ENCODE results near the gene MINDY4. TPM values are rescaled to one million over a fixed set of nuclear protein-coding genes. Genes with fewer than 3 reads are reported as not detected.

MINDY4 gene
- total and polyA plus RNA-seq, 4 donors = 7.2 to 13.8 (median 9.1) TPM

DNA sequence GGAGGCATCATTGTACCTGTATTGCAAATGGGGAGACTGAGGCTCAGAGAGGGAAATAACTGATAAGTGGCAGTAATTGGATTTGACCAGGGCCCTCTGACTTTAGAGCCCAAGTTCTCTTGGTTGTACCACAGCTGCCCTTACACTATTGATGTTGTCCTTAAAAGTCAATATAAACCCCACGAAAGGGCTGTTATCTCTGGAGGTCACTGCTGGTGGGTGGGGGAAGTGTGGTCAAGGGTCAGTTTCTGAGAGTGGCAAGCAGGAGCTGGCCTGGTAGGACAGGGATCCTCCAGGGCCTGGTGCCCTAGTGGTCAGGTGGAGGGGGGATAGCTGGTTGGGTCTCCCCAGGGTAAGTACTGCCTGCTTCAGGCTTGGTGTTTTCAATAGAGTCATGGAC, 96.3 kb downstream of the MINDY4 start:
- Histone ChIP-seq H3K9me3 (ENCODE audit: control insufficient read depth, insufficient read depth, low read length) (no peaks in the 10 kb centered on the region), H3K4me3 (ENCODE audit: low read depth, low read length) (no peak overlapping the region), H3K27me3 (ENCODE audit: control insufficient read depth, insufficient read depth, low read length) (no peaks in the 10 kb centered on the region), H3K4me1 (ENCODE audit: control insufficient read depth, insufficient read depth, low read length) (peaks cover 51% of the 10 kb centered on the region), H3K36me3 (ENCODE audit: control insufficient read depth, insufficient read depth, low read length) (peaks cover 16% of the 10 kb centered on the region), H3K27ac (ENCODE audit: low read depth, low read length) (no peak overlapping the region)
- WGBS (ENCODE audit: insufficient coverage) = no CpG with 5 or more reads among the region's 1 CpG
- DNase-seq (ENCODE audit: low read depth in 4 of 6, low spot score in 6 of 6) = no peak

DNA sequence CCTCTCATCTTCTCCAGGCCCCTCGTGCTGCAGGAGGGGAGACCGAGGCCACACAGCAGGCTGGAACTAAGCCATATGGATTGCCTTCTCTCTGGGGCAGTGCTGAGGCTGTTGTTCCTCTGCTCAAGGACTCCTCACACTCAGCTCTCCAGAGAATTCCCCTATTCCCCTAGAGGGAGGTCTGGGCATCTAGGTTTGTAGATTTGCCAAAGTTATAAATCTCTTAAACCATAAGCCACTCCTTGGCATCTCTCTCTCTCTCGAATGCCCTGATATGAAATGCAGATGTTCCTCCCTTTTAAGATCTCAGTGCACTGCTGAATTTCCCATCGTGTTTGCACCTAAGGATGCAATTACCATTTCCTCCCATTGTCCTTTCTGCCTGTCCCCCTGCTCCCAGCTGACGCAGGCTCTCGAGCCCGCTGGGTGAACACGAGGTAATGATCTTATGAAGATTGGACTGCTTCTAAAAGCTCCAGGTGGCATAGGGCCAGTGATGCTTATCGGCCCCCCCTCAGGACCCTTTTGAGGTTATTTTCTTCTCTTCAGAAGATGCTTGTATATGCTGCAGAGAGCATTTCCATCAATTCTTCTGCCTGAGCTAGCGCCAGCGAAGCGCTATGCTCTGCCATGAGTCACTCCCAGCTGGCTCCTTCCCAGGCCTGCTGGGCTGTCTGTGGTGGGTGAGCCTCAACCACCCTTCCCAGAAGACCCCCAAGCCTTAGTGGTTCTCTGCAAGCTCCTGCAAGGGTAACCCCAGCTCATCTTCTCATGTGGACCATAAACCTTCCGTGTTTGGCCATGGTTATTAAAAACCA, 98.8 kb downstream of the MINDY4 start:
- Histone ChIP-seq H3K9me3 (ENCODE audit: control insufficient read depth, insufficient read depth, low read length) (no peaks in the 10 kb centered on the region), H3K4me1 (ENCODE audit: control insufficient read depth, insufficient read depth, low read length) (peaks cover 26% of the 10 kb centered on the region), H3K27me3 (ENCODE audit: control insufficient read depth, insufficient read depth, low read length) (no peaks in the 10 kb centered on the region), H3K4me3 (ENCODE audit: low read depth, low read length) (no peak overlapping the region), H3K36me3 (ENCODE audit: control insufficient read depth, insufficient read depth, low read length) (peaks cover 21% of the 10 kb centered on the region), H3K27ac (ENCODE audit: low read depth, low read length) (no peak overlapping the region)
- 29% methylated on average over 8 of the region's 13 CpGs for WGBS (ENCODE audit: insufficient coverage)
- peak in 2 of 6 donors; percentile 71 to 82 for DNase-seq (ENCODE audit: low read depth in 4 of 6, low spot score in 6 of 6)

DNA sequence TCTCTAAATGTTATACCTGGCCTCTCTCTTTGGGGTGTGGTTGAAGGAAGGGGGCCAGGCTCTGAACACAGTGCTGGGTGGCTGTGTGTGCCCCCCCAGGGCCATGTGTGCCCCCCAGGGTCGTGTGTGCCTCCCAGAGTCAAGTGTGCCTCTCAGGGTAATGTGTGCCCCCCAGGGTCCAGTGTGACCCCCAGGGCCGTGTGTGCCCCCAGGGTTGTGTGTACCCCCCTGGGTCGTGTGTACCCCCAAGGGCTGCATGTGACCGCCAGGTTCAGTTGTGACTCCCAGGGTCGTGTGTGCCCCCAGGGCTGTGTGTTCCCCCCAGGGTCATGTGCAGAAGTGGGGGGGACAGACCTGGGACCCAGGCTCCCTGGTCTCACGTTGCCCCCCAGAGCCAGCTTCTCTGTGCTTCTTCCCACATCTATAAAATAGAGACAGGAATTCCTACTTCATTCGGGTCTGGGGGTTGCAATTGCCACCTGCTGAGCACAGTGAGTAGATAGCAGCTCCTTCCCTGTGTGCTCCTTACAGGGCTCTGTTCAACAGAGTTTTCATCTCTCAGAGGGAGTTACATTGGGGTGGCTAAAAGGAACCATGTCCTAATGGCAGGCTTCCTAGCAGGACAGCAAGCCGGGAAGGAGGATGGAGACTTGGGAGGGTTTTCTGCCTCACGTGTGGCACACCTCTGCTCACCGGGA, 99.8 kb downstream of the MINDY4 start:
- no peaks in the 10 kb centered on the region for H3K9me3 ChIP-seq (ENCODE audit: control insufficient read depth, insufficient read depth, low read length)
- H3K4me3 ChIP-seq (ENCODE audit: low read depth, low read length) = no peak overlapping the region
- no peak overlapping the region for H3K27ac ChIP-seq (ENCODE audit: low read depth, low read length)
- no peak for DNase-seq (ENCODE audit: low read depth in 4 of 6, low spot score in 6 of 6)
- no peaks in the 10 kb centered on the region for H3K27me3 ChIP-seq (ENCODE audit: control insufficient read depth, insufficient read depth, low read length)
- 76% methylated on average over 9 of the region's 10 CpGs for WGBS (ENCODE audit: insufficient coverage)
- H3K36me3 ChIP-seq (ENCODE audit: control insufficient read depth, insufficient read depth, low read length) = peaks cover 17% of the 10 kb centered on the region
- peaks cover 18% of the 10 kb centered on the region for H3K4me1 ChIP-seq (ENCODE audit: control insufficient read depth, insufficient read depth, low read length)

DNA sequence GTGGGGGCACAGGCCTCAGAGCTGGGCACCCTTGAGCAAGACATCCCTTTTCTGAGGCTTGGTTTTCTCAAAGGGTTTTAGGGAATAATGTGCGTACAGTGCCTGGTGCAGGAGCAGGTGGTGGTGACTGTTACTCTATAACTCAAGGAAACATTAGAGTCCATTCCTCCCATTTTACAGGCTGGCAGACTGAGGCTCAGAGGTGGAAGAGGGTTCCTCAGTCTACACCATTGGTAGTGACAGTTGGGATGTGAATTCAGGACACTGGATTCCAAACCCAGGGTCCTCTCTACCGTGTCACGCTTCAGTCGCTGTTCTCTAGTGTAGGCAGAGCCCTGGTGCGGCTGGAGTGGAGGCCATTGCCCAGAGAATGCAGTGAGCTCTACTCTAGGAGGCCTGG, 100.4 kb downstream of the MINDY4 start:
- Histone ChIP-seq H3K4me1 (ENCODE audit: control insufficient read depth, insufficient read depth, low read length) (peaks cover 18% of the 10 kb centered on the region), H3K27me3 (ENCODE audit: control insufficient read depth, insufficient read depth, low read length) (no peaks in the 10 kb centered on the region), H3K27ac (ENCODE audit: low read depth, low read length) (no peak overlapping the region), H3K36me3 (ENCODE audit: control insufficient read depth, insufficient read depth, low read length) (peaks cover 15% of the 10 kb centered on the region), H3K9me3 (ENCODE audit: control insufficient read depth, insufficient read depth, low read length) (no peaks in the 10 kb centered on the region), H3K4me3 (ENCODE audit: low read depth, low read length) (no peak overlapping the region)
- 97% methylated on average over 4 of the region's 5 CpGs for WGBS (ENCODE audit: insufficient coverage)
- DNase-seq (ENCODE audit: low read depth in 4 of 6, low spot score in 6 of 6) = no peak

DNA sequence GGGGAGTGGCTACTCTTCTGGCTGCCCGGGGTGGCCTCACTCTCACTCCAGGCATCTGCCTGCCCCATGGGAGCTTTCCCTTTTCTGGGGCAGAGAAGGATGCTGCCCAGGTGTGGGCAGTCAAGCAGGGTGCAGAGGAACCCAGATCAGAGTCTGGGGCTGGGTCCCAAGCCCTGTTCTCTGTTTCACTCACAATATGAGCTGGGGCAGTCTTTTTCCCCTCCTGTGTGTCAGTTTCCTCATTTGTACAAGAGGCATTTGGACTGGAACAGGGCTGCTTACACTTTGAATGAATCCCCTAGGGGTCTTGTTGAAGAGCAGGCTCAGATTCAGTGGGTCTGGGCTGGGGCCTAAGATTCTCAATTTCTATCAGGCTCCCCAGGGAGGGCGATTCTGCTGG, 102.0 kb downstream of the MINDY4 start:
- Histone ChIP-seq H3K27ac (ENCODE audit: low read depth, low read length) (no peak overlapping the region), H3K4me3 (ENCODE audit: low read depth, low read length) (no peak overlapping the region), H3K9me3 (ENCODE audit: control insufficient read depth, insufficient read depth, low read length) (no peaks in the 10 kb centered on the region), H3K4me1 (ENCODE audit: control insufficient read depth, insufficient read depth, low read length) (peaks cover 18% of the 10 kb centered on the region), H3K27me3 (ENCODE audit: control insufficient read depth, insufficient read depth, low read length) (no peaks in the 10 kb centered on the region), H3K36me3 (ENCODE audit: control insufficient read depth, insufficient read depth, low read length) (peaks cover 17% of the 10 kb centered on the region)
- DNase-seq (ENCODE audit: low read depth in 4 of 6, low spot score in 6 of 6) = no peak
- WGBS (ENCODE audit: insufficient coverage) = 100% methylated on average over 2 of the region's 2 CpGs

DNA sequence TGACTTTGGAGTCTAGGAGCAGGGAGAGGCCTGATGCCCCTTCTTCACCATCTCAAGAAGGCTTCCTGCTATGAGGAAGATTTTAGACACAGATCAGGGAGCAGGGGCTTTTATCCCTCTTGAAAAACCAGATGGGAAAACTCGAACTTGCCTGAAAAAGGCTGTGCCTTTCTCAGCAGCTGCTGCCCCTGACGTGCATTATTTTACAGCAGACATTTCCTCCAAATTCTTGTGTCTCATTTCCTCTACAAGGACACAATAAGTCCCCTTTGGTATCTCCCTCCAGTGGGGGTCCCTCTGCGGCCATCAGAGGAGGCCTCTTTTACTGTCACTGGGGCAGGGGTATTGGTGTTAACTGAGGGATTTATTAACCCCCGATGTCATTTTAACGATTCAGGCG, 102.4 kb downstream of the MINDY4 start:
- peaks cover 18% of the 10 kb centered on the region for H3K4me1 ChIP-seq (ENCODE audit: control insufficient read depth, insufficient read depth, low read length)
- no peaks in the 10 kb centered on the region for H3K27me3 ChIP-seq (ENCODE audit: control insufficient read depth, insufficient read depth, low read length)
- peaks cover 17% of the 10 kb centered on the region for H3K36me3 ChIP-seq (ENCODE audit: control insufficient read depth, insufficient read depth, low read length)
- no peak overlapping the region for H3K27ac ChIP-seq (ENCODE audit: low read depth, low read length)
- 58% methylated on average over 4 of the region's 6 CpGs for WGBS (ENCODE audit: insufficient coverage)
- DNase-seq (ENCODE audit: low read depth in 4 of 6, low spot score in 6 of 6) = no peak
- no peaks in the 10 kb centered on the region for H3K9me3 ChIP-seq (ENCODE audit: control insufficient read depth, insufficient read depth, low read length)
- H3K4me3 ChIP-seq (ENCODE audit: low read depth, low read length) = no peak overlapping the region

DNA sequence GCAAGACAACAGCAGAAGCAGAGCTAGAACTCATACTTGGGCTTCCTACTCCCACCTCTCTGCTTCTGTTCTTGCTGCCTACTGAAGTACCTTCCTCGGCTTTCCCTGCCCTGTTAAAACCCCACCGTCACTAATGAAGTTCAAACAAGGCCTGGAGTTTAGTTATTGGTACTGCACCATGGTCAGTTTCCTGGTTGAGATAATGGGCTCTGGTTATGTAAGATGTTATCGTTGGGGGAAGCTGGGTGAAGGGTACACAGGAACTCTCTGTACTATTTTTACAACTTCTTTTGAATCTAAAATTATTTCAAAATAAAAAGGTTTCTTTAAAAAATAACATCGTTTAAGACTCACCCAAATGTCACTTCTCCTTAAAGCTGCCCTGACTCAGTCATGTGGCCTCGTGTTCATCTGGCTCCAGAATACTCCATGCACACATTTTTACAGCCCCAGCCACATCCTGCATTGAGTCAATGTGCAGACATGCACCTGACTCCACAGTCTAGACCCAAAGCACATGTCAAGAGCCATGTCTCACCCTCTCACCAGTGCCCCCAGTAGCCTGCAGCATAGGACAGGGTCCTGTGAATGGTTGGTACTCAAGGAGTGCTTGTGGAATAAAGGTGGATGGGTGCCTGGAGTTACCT, 103.6 kb downstream of the MINDY4 start:
- Histone ChIP-seq H3K9me3 (ENCODE audit: control insufficient read depth, insufficient read depth, low read length) (no peaks in the 10 kb centered on the region), H3K27ac (ENCODE audit: low read depth, low read length) (no peak overlapping the region), H3K36me3 (ENCODE audit: control insufficient read depth, insufficient read depth, low read length) (peaks cover 17% of the 10 kb centered on the region), H3K27me3 (ENCODE audit: control insufficient read depth, insufficient read depth, low read length) (no peaks in the 10 kb centered on the region), H3K4me1 (ENCODE audit: control insufficient read depth, insufficient read depth, low read length) (peaks cover 15% of the 10 kb centered on the region), H3K4me3 (ENCODE audit: low read depth, low read length) (no peak overlapping the region)
- DNase-seq (ENCODE audit: low read depth in 4 of 6, low spot score in 6 of 6) = no peak
- 90% methylated on average over 2 of the region's 5 CpGs for WGBS (ENCODE audit: insufficient coverage)

DNA sequence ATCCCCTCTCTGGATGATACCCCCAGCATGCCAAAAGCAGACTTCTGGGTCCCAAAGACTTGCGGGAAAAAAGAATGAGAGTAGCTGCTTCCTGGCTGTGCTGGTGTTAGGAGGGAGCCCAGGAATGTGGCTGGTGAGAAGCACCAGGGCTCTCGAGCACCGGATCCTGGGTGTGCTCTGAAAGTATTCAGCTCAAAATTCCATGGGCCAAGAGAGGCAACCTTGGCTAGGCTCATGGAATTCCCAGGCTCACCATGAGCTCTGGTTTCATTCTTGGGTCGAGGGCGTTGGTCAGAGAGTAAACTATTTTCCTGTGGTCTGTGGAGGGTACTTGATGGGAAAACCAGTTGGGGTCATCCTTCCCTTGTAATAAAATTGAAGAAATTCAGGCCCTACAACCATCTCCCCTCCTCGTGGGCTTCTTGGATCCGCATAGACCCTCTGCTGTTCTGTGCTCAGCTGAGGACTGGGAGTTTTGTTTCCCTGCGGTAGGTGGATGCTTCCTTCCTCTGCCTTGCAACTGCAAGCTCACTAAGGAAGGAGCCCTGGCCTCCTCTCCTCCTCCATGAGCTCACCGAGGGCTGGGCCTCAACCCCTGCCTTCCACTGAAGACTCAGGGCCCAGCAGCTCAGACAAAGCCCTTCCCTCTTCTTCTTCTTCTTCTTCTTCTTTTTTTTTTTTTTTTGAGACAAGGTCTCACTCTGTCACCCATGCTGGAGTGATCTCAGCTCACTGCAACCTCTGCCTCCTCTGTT, 106.0 kb downstream of the MINDY4 start:
- 83% methylated on average over 7 of the region's 9 CpGs for WGBS (ENCODE audit: insufficient coverage)
- no peak overlapping the region for H3K4me3 ChIP-seq (ENCODE audit: low read depth, low read length)
- peaks cover 5% of the 10 kb centered on the region for H3K4me1 ChIP-seq (ENCODE audit: control insufficient read depth, insufficient read depth, low read length)
- no peak overlapping the region for H3K27ac ChIP-seq (ENCODE audit: low read depth, low read length)
- no peaks in the 10 kb centered on the region for H3K27me3 ChIP-seq (ENCODE audit: control insufficient read depth, insufficient read depth, low read length)
- no peaks in the 10 kb centered on the region for H3K9me3 ChIP-seq (ENCODE audit: control insufficient read depth, insufficient read depth, low read length)
- DNase-seq (ENCODE audit: low read depth in 4 of 6, low spot score in 6 of 6) = no peak
- peaks cover 14% of the 10 kb centered on the region for H3K36me3 ChIP-seq (ENCODE audit: control insufficient read depth, insufficient read depth, low read length)

DNA sequence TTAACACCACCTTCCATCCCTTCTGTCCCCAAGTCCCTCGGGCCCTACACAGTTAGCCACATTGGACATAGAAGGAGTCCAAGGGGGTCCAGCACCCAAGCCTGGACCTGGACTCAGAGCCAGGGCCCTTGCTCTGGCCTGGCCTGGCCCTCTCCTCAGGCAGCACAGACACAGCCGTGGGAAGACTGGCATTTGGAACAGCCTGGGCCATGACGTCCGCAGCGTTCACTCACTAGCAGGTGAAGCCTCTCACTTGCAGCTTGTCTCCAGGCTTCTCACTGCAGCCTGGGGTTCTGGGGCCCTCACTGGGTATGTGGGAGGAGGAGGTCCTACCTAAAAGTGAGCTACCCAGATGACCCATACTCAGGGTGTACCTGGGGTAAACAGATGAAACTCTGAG, 106.8 kb downstream of the MINDY4 start:
- H3K4me3 ChIP-seq (ENCODE audit: low read depth, low read length) = no peak overlapping the region
- H3K36me3 ChIP-seq (ENCODE audit: control insufficient read depth, insufficient read depth, low read length) = peaks cover 7% of the 10 kb centered on the region
- H3K4me1 ChIP-seq (ENCODE audit: control insufficient read depth, insufficient read depth, low read length) = peaks cover 4% of the 10 kb centered on the region
- H3K9me3 ChIP-seq (ENCODE audit: control insufficient read depth, insufficient read depth, low read length) = no peaks in the 10 kb centered on the region
- H3K27me3 ChIP-seq (ENCODE audit: control insufficient read depth, insufficient read depth, low read length) = no peaks in the 10 kb centered on the region
- no peak overlapping the region for H3K27ac ChIP-seq (ENCODE audit: low read depth, low read length)
- no peak for DNase-seq (ENCODE audit: low read depth in 4 of 6, low spot score in 6 of 6)
- 88% methylated on average over 5 of the region's 5 CpGs for WGBS (ENCODE audit: insufficient coverage)

Measured in spinal cord (tissue), 10 donors.